Choroid plexus epithelial cell (primary cell): ENCODE data around the gene CYP39A1.

Experiments
- DNase-seq: peaks from one replicate; pipeline ENCODE4 v3.0.0-alpha.2; 2010; ENCODE audit warnings: low read depth
- H3K4me3 ChIP-seq: 2 replicates; pipeline ENCODE4 v1.5.1; 2011; ENCODE audit warnings: low read depth, mild to moderate bottlenecking, control low read depth, low read length, moderate library complexity
- TF ChIP-seq, protein P1 (sequence below): conservative IDR thresholded peaks from 2 replicates; pipeline ENCODE4 v1.5.1; 2011; ENCODE audit warnings: low read depth, mild to moderate bottlenecking, control low read depth, inconsistent platforms, low read length, moderate library complexity

Gene CYP39A1

GRCh38 chr6:46598215-46598614 is 54.4 kb downstream of the CYP39A1 start:
- no peak overlapping the region for H3K4me3 ChIP-seq
- TF ChIP-seq, protein P1, sequence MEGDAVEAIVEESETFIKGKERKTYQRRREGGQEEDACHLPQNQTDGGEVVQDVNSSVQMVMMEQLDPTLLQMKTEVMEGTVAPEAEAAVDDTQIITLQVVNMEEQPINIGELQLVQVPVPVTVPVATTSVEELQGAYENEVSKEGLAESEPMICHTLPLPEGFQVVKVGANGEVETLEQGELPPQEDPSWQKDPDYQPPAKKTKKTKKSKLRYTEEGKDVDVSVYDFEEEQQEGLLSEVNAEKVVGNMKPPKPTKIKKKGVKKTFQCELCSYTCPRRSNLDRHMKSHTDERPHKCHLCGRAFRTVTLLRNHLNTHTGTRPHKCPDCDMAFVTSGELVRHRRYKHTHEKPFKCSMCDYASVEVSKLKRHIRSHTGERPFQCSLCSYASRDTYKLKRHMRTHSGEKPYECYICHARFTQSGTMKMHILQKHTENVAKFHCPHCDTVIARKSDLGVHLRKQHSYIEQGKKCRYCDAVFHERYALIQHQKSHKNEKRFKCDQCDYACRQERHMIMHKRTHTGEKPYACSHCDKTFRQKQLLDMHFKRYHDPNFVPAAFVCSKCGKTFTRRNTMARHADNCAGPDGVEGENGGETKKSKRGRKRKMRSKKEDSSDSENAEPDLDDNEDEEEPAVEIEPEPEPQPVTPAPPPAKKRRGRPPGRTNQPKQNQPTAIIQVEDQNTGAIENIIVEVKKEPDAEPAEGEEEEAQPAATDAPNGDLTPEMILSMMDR, result no peak
- DNase-seq, result no peak

- no peak for DNase-seq
- TF ChIP-seq, protein P1, result no peak
- no peak overlapping the region for H3K4me3 ChIP-seq
Observed at GRCh38 chr6:46592740-46593139, 59.9 kb downstream of the CYP39A1 start.

GRCh38 chr6:46592046-46592445 is 60.6 kb downstream of the CYP39A1 start:
- DNase-seq, result no peak
- TF ChIP-seq, protein P1, result no peak
- no peak overlapping the region for H3K4me3 ChIP-seq

GRCh38 chr6:46590765-46591164 is 61.9 kb downstream of the CYP39A1 start:
- no peak for DNase-seq
- TF ChIP-seq, protein P1, result no peak
- H3K4me3 ChIP-seq, result no peak overlapping the region

DNA sequence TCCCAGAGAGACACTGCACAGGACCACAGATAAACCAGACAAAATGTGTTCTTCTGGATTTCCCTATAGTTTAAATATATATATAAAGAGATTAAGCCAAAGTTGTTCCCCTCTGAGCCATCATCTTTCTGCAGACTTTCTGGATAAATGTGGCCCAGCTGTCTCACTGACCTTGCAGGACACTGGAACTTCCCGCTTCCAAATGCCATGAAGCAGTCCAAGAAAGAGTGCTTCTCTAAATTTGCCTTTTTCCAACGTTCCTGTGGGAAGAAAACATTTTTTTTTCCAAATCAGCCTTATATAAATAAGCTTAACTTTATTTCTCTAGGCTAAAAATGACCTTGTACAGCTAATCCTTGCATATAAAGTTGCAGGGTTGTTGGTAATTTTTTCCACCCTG is 65.7 kb downstream of the CYP39A1 start:
- DNase-seq, result no peak
- TF ChIP-seq, protein P1, result no peak
- H3K4me3 ChIP-seq, result no peak overlapping the region

DNA sequence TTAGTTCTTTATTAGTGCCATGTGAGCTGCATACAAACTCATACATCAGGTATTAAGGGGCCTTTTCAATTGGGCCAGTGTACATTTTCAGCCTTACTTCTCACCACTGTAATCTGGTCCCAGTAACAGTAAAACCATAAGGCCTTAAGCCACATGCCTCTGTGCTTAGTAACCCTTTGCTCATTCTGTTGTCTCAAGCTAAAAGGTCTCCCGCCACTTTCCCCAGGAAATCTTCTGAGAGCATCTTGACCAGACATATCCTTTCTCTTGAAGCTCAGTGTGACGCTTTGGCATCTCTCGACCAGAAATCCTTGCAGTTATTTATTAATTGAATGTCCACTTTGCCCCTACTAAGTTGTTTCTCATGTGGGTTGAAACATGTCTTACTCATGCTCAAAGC is 68.0 kb downstream of the CYP39A1 start:
- peak; percentile 6 for DNase-seq
- no peak overlapping the region for H3K4me3 ChIP-seq
- TF ChIP-seq, protein P1, result no peak

GRCh38 chr6:46583721-46584120 is 68.9 kb downstream of the CYP39A1 start:
- H3K4me3 ChIP-seq, result no peak overlapping the region
- TF ChIP-seq, protein P1, result no peak
- DNase-seq, result no peak
